Lung microvascular endothelial cell (primary cell): ENCODE results near the gene ESRRA. TPM values are rescaled to one million over a fixed set of nuclear protein-coding genes. Genes with fewer than 3 reads are reported as not detected.
"Not testable (repeated sequence)": the region's sequence is repeated elsewhere in the genome, so short reads cannot be mapped to it uniquely, and the experiment has no call there.

Experiments used
- DNase-seq, 2 donors: peaks; one replicate each; pipeline versions ENCODE4 v3.0.0 to v3.0.0-alpha.2; 2010; ENCODE audit warnings: low read depth in 2 of 2
- total RNA-seq: library from RNA; depleted of rRNA; stranded (reverse); fragments of >200 nt; gene quantifications from 2 replicates; pipeline ENCODE4 v1.2.1, GENCODE V29; 2014

ESRRA gene
- total RNA-seq, 1 donor from 2014 or later, result 53.6 TPM

DNA sequence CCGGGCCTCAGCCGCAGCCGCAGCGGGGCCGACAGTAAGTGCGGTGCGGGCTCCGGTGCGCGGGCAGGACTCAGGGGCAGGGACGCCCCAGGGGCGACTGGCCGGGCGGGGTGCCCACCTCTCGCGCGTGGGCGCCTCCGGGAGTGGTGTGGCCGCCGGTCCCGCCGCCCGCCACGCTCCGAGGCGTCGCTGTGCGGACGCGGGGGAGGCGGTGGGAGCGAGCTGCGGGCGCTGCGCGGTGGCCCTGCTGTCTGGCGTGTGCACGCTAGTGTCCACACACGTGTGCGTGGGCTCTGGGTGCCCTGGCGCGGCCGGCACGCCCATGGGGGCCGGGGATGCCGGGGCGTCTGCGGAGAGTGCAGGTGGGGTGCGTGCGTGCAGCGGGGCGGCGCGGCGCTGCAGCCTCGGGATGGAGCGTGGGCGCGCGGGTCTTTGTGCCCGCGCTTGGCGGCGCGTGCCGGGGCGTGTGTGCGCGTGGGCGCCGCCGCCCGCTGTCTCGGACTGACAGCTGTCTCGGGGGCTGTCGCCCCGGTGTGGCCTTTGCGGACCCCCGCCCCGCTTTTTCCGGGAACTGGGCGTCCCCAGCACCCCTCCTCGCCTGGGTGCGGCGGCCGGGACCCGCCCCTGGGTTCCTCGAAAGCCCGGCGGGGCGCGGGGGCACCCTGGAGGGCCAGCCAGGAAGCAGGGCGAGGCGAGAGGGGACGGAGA is 13.4 kb upstream of the ESRRA start:
- DNase-seq, result no peak

DNA sequence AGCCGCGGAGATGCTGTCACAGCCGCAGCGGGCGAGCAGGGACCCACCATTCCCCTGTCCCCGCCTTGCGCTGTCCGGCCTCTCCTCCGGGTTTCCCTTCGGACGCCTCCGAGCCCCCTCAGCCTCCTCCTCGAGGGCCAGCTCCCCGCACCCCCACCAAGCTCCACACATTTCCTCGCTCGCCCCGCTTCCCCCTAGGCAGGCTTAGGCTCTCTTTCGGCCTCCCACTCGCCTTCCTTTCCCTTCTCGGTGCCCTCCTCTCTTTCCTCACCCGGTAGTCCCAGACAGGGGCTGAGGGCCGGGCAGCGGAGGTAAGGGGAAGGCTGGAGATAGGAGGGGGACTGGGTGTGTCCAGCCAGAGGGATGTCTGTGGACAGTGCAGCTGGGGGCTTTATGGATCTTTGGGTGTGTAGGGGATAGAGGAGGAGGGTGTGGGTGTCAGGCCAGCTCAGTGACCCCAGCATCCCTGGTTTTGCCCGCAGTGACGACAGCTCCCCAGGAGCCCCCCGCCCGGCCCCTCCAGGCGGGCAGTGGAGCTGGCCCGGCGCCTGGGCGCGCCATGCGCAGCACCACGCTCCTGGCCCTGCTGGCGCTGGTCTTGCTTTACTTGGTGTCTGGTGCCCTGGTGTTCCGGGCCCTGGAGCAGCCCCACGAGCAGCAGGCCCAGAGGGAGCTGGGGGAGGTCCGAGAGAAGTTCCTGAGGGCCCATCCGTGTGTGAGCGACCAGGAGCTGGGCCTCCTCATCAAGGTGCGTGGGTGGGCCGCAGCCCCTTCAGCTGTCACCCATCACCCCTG is 12.7 kb upstream of the ESRRA start:
- no peak for DNase-seq

DNA sequence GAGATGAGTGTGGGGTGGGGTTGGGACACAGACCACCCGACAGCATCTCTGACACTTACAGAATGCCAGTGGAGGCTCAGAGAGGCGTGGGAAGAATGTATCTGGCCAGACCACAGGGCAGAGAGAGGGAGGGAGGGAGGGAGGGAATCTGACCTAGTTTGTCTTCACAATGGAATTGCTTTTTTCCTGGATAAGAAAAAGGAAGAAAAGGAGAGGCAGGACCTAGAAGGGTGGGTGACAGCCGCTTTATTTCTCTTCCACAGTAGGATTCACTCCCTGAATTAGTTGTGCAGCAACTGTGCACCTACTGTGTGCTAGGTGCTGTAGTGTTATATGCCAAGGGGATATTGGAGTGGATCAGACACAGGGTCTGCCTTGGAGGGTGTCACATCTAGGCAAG is 10.6 kb upstream of the ESRRA start:
- no peak for DNase-seq

DNA sequence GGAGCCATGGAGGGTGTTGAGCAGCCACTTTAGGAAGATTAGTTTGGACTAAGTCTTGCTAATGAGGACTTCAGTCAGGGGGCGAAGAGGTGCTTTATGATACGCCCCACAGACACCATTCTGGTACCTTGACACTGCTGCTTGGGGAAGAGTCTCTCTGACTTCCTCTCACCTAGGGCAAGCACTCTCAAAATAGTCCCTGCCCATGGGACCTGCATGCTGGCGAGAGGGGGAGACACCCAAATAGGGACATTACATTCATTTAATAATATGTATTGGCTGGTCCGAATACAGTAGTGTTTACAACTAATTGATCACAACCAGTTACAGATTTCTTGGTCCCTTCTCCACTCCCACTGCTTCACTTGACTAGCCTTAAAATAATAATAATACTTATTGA is 9.6 kb upstream of the ESRRA start:
- DNase-seq, result no peak

DNA sequence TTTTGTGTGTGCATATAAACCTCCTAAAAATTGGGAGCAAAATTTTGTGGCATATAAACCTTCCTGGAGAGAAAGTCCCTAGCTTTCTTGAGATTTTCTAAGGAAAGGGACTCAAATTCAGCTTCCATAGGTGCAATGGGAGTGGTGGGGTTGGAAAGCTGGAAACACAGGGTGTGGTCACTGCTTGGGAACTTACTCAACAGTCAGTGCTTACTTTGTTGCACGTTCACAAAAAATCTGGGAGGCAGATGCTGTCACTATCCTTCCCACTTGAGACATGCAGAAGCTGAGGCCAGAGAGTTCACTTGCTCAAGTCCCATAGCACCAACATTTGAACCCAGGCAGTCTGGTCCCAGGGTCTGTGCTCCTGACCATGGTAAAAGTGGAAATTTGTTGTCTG is 9.1 kb upstream of the ESRRA start:
- DNase-seq, result no peak

DNA sequence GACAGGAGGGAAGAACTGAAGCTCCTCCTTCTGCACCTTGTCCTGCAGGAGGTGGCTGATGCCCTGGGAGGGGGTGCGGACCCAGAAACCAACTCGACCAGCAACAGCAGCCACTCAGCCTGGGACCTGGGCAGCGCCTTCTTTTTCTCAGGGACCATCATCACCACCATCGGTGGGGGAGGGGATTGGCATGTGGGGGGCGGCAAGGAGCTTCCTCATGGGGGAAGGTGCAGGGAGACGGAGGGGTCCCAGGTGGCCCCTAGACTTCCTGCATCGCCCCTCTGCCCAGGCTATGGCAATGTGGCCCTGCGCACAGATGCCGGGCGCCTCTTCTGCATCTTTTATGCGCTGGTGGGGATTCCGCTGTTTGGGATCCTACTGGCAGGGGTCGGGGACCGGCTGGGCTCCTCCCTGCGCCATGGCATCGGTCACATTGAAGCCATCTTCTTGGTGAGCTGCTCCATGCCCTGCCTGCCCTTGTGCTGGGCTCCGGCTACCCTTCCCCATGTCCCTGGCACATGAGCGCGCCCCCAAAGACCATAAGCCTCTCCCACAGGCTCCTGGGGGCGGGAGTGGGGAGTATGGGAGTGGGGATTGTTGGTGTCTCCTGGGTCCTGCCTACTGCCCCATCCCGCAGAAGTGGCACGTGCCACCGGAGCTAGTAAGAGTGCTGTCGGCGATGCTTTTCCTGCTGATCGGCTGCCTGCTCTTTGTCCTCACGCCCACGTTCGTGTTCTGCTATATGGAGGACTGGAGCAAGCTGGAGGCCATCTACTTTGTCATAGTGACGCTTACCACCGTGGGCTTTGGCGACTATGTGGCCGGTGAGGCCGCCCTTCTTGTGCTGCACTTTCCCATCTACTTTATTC is 8.3 kb upstream of the ESRRA start:
- DNase-seq, result no peak

DNA sequence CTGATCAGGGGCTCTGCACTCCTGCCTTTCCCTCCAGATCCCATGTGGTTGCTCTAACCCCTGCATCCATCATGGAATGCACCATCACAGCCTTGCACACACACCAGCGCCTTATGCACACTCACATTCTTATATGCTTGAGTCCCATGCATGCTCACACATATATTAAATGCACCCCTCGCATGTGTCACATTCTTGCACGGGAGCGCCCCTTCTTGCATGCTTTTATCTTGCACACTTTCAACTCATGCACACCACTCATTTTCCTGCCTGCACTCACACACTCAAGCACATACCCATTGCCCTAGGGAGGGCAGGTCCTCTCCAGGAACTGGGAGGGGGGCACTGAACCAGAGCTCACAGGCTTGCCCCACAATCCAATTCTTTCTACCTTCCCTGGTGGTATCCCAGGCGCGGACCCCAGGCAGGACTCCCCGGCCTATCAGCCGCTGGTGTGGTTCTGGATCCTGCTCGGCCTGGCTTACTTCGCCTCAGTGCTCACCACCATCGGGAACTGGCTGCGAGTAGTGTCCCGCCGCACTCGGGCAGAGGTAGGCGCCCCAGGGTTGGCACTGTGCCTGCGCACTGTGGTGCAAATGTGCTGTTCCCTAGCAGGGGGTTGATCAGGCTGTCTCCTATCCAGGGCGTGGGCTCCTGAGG is 7.5 kb upstream of the ESRRA start:
- DNase-seq, result no peak

DNA sequence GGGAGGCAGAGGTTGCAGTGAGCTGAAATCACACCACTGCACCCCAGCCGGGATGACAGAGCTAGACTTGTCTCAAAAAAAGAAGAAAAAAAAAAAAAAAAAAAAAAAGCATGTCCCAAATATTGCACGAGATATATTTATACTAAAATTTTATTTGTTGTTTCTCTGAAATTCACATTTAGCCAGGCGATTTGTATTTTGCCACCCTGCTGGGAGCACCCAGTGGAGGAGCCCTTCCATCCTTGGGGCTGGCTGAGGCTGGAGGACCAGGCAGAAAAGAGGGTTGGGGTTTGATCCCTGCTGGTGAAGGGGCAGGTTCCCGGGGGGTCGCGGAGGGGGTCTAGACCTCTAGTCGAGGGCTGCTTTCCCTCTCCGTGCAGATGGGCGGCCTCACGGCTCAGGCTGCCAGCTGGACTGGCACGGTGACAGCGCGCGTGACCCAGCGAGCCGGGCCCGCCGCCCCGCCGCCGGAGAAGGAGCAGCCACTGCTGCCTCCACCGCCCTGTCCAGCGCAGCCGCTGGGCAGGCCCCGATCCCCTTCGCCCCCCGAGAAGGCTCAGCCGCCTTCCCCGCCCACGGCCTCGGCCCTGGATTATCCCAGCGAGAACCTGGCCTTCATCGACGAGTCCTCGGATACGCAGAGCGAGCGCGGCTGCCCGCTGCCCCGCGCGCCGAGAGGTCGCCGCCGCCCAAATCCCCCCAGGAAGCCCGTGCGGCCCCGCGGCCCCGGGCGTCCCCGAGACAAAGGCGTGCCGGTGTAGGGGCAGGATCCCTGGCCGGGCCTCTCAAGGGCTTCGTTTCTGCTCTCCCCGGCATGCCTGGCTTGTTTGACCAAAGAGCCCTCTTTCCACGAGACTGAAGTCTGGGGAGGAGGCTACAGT is 6.1 kb upstream of the ESRRA start:
- peak in 1 of 2 donors; percentile 42 for DNase-seq

DNA sequence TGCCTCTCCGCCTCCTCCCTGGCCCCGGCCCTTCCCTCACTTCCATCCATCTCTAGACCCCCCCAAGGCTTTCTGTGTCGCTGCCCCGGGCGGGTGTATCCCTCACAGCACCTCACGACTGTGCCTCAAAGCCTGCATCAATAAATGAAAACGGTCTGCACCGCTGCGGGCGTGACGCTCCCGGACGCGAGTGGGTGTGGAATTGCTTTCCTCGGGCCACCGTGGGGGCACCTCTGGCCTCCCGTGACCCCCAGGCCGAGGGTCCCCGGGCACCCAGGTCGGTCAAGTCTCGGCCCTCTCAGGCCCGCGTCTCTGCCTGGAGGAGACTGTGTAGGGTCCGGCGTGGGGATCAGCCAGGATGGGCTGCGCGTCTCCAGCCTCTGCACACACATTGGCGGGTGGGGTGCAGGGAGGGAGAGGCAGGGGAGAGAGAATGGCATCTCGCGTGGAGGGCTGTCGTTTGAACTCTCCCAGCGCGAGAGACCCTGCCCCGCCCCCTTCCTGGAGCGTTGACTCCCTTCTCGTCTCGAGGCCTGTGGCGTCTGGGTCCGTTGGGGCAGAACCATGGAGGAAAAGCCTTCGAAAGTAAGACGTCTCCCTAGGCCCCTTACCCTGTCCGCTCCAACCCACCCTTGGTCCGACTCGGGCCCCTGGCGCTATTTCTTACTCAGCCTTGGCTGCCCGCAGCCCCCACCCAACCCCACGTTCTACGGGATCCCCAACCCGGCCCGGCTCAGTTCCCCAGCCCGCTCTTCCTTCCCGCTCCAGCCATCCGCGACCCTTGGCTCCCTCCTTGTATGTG is 5.3 kb upstream of the ESRRA start, which contains the start of gene CATSPERZ:
Gene CATSPERZ, plus strand, starts transcription at position 512 of the 802 bp plus-strand sequence. Its CDS starts 53 bp downstream, at position 565.
- DNase-seq, result no peak

DNA sequence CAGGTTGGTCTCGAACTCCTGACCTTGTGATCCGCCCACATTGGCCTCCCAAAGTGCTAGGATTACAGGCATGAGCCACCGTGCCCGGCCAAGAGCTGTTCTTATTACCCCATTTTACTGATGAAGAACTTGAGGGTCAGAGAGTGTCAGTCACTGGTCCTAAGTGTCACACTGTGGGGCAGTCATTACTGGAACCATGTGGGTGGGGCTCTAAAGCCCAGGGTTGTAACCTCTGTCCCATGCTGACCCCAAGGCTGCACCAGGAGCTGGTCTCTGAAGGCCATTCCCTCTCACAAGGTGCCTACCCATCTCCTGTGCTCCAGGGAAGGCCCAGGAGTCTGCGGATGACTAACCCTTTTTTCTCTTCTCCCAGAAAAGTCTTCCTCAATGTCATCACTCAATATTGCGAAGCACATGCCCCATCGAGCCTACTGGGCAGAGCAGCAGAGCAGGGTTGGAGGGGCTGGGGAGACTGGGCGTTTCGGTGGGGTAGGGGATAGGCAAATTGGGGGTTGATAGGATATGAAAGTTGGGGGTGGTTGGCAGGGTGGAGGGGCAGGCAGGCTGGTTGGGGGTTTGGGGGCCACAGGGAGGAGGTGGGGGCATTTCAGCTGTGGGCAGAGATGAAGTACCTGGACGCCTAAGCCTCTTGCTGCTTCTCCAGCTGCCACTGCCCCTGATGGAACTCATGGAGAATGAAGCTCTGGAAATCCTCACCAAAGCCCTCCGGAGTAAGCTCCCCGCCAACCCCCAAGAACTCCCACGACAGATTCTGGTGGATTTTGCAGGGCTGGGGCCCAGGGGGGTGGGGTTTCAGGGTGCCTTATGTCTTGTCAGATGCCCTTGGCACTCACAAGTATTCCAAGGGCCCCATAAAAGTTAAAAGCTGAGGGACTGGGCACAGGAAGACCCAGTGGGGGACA is 2.0 kb upstream of the ESRRA start:
- DNase-seq, result no peak

DNA sequence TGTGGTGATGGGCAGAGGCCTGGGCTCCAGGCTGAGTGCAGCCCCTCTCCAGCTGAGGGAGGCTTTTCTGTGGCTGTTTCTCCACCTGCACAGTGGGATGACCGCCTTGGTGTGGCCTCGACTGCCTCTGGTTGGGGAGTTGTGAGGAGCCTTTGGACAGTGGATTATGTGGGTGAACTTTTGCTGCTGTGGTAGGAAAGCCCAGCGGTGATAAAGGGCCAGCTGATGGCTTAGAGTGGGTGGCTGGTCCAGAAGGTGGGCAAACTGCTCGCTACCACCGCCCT is 1.4 kb upstream of the ESRRA start:
- no peak for DNase-seq

DNA sequence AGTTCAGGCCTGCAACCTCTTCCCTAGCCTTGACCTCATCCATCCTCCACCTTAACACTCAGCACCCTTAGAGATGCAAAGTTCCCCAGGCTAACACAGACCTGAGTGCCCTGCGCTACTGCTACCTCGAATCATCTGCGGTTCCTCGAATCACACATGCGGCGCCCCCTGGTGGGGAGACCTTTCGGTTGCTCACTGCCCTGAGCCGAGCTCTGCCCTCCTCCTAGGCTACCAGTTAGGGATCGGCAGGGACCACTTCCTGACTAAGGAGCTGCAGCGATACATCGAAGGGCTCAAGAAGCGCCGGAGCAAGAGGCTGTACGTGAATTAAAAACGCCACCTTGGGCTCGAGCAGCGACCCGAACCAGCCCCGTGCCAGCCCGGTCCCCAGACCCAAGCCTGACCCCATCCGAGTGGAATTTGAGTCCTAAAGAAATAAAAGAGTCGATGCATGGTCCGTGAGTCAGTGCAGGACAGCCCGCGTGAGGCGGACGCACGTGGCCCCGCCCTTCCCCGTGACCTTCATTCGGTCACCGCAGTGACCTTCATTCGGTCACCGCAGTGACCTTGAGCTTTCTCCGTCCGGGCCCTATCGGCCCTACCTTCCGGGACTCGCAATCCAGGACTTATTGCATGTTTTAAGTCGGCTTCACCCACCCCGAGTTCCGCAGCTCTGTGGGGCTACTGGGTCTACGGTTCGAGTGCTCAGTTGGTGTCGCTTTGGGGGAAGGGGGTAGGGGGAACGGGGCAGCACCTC is 830 bp upstream of the ESRRA start:
- DNase-seq, result peak; percentile 88 to 90

DNA sequence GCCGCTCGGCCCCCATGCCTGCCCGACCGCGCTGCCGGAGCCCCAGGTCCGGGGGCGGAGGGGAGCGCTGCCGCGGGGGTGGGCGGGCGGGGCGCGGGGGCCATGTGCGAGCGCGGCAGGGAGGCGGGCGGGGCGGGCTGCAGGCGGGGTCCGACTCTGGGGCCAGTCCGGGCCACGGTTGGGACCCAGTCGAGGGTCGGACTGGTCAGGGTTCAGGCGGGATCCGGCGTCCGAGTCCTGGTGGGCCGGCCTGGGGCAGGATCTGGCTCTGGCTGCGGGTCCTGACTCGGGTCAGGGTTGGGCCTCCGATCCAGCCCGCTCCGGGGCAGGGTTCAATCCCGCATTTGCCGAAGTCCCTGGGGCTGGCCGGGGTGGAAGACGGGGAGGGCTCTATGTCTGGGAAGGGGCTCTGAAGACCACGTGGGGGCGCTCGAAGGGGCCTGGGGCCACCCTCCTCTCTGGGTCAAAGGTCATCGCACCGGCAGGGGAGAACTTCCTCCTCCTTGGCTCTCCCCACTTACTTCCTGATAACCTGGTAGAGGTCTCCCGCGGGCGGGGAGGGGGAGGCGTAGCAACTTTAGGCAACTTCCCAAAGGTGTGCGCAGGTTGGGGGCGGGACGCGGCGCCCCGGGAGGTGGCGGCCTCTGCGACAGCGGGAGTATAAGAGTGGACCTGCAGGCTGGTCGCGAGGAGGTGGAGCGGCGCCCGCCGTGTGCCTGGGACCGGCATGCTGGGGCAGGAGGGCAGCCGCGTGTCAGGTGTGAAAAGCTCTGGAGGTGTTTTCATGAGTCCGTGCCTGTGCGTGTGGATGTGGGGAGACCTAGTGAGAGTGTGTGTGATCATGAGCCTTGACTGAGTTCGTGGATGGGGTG is 603 bp downstream of the ESRRA start:
- peak; percentile 33 to 41 for DNase-seq

DNA sequence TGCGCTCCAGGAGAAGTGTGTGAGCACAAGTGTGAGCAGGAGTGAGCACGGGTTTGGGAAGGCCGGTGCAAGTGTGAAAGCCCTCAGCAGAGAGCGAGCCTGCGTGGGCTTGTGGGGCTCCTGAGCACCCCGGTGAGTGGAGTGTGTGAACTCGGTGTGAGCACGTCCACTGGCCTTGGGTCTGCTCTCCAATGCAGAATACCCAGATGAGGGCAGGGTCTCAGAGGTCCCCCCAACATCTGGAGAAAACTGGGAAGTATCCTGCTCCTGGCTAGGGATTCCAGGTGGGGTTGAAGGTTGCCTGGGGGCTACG is 1.2 kb downstream of the ESRRA start:
- DNase-seq, result no peak

DNA sequence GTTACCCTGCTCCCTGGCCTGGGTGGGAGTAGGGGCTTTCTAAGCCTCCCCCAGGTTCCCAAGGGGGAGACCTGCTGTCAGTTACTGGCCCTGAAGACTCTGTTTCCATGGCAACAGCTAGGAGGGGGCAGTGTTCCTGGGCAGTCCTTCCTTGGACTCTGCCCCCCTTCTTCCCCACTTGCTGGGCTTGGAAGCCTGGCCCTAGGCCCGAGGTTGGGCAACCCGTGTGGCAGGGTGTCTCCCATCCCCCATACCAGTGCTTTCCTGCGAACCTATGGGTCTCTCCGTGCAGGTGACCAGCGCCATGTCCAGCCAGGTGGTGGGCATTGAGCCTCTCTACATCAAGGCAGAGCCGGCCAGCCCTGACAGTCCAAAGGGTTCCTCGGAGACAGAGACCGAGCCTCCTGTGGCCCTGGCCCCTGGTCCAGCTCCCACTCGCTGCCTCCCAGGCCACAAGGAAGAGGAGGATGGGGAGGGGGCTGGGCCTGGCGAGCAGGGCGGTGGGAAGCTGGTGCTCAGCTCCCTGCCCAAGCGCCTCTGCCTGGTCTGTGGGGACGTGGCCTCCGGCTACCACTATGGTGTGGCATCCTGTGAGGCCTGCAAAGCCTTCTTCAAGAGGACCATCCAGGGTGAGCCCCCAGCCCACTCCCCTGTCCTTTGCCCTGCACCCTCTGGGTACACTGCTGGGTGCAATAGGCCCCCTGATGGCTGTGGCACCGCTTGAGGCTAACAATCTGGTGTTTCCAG is 1.7 kb downstream of the ESRRA start:
- no peak for DNase-seq

DNA sequence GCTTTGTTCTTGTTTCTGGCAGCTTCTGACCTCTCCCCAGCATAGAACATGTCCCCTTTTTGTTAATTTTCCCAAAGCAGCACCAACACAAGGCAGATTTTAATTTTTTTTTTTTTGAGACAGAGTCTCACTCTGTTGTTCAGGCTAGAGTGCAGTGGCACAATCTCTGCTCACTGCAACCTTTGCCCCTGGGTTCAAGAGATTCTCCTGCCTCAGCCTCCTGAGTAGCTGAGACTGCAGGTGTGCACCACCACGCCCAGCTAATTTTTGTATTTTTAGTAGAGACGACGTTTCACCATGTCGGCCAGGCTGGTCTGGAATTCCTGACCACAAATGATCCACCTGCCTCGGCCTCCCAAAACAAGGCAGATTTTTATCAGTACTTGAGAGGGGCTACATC is 2.5 kb downstream of the ESRRA start:
- DNase-seq, result not testable (repeated sequence)
